Mesodermal cell (in vitro differentiated cells): ENCODE data around the gene AMMECR1L.

ENCODE experiments used
- H3K27ac ChIP-seq: 2 replicates; pipeline ENCODE4 v1.7.0; 2013; ENCODE audit warnings: mild to moderate bottlenecking, low read depth, low read length, moderate library complexity; ENCODE audit not compliant: severe bottlenecking
- H3K36me3 ChIP-seq: 2 replicates; pipeline ENCODE4 v1.7.1; 2013; ENCODE audit warnings: mild to moderate bottlenecking, low read length, moderate library complexity; ENCODE audit not compliant: control insufficient read depth, insufficient read depth
- H3K4me1 ChIP-seq: one replicate; pipeline ENCODE4 v1.7.1; 2013; ENCODE audit warnings: mild to moderate bottlenecking, low read length; ENCODE audit not compliant: insufficient read depth, control insufficient read depth, poor library complexity, severe bottlenecking
- H3K4me3 ChIP-seq: 2 replicates; pipeline ENCODE4 v1.7.0; 2013; ENCODE audit warnings: low read length, control low read depth, mild to moderate bottlenecking; ENCODE audit not compliant: insufficient read depth, poor library complexity, severe bottlenecking; ENCODE audit errors: extremely low read depth
- H3K9me3 ChIP-seq: 2 replicates; pipeline ENCODE4 v1.7.1; 2013; ENCODE audit warnings: mild to moderate bottlenecking, low read length, moderate library complexity; ENCODE audit not compliant: control insufficient read depth
- WGBS, 2 experiments: methylation state at CpG; one replicate each; pipeline ENCODE4 v1.1.5; 2013; ENCODE audit warnings: missing lambda C conversion rate in 2 of 2; ENCODE audit not compliant: insufficient coverage in 2 of 2; 5-methylcytosine and 5-hydroxymethylcytosine counted together

The AMMECR1L gene

DNA sequence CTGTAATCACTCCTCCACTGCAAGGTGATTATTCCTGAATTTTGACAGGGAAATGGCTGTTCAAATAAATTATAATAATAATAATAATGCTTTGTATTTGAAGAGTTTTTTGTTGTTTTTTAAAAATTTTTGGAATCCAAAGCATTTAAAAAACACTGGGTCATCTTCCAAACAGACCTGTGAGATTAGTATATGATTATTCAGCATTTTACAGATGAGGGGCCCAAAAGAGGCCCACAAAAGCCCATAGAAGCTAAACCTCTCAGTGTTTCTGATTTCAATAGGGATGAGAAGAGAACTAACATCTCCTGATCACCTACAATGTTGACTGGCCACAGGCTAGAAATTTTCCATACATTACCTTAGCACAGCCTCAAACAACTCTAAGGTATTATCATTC, 19.8 kb downstream of the AMMECR1L start:
- Histone ChIP-seq H3K27ac (no peak overlapping the region), H3K9me3 (no peaks in the 10 kb centered on the region), H3K4me1 (peaks cover 3% of the 10 kb centered on the region), H3K4me3 (no peak overlapping the region), H3K36me3 (peaks cover 85% of the 10 kb centered on the region)

DNA sequence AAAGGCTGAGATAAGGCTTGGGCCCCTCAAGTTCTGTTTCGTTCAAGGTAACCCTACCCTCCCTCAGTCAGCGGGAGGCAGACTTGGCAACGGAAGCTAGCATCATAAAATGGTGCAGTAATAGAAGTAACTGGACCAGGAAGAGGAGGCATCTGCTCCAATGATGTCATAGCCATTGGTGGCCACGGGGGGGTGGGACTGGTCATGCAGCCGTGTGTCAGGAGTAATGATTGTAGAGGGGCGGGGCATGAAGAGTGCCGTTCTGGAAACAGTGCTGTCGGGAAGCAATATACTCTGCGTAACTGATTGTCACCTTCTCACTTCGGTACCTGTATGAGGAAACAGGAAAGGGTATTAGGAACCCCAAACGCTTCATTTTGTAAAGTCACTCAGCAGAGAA, 20.9 kb downstream of the AMMECR1L start:
- H3K4me3 ChIP-seq = no peak overlapping the region
- no peak overlapping the region for H3K27ac ChIP-seq
- no peaks in the 10 kb centered on the region for H3K9me3 ChIP-seq
- WGBS, 2 experiments = 88 to 94% methylated on average over 10 of the region's 11 CpGs
- peaks cover 13% of the 10 kb centered on the region for H3K4me1 ChIP-seq
- H3K36me3 ChIP-seq = peaks cover 76% of the 10 kb centered on the region

DNA sequence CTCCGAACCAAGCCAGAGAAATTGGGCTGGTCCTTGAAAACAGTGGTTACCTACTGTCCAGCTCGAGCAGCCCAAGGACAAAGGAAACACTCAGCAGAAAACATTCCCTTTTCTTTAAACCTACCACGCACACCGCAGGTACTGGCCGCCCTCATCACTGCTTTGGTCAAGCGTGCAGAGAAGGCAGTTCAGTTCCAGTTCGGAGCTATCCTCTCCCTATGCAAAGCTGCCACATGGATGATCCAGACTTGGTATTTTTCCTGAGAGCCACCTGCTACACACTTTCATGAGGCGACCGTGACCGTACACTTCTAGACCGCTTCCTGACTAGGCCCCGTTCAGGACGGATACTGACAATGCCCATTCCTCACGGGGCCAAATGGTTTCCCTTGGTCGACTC, 23.5 kb downstream of the AMMECR1L start:
- Histone ChIP-seq H3K36me3 (peaks cover 49% of the 10 kb centered on the region), H3K4me1 (peaks cover 16% of the 10 kb centered on the region), H3K27ac (no peak overlapping the region), H3K4me3 (no peak overlapping the region), H3K9me3 (no peaks in the 10 kb centered on the region)
- WGBS, 2 experiments = 95 to 98% methylated on average over 11 to 15 of the region's 15 CpGs

DNA sequence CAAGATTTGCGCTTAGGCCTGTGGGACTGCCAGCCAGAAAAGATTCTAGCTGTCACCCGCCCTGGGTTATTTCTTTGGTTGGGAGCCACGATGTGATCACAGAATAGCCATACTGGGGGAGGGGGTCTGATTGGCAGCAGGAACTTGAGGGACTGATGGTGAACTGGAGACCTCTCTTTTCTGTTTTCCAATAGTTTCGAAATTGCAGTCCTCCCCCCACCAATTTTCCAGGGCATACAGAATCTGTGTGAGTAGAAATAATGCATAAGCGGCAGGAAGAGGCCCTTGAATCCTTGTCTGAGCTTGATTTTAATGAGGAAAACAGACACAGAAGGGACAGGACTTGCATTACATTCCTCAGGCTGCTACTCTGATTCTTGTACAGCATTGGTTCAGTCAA, 25.6 kb downstream of the AMMECR1L start:
- 59 to 88% methylated on average over 2 to 4 of the region's 5 CpGs for WGBS, 2 experiments
- no peak overlapping the region for H3K4me3 ChIP-seq
- H3K9me3 ChIP-seq = no peaks in the 10 kb centered on the region
- H3K4me1 ChIP-seq = peaks cover 22% of the 10 kb centered on the region
- peaks cover 37% of the 10 kb centered on the region for H3K36me3 ChIP-seq
- H3K27ac ChIP-seq = peak overlapping the region; percentile 43

DNA sequence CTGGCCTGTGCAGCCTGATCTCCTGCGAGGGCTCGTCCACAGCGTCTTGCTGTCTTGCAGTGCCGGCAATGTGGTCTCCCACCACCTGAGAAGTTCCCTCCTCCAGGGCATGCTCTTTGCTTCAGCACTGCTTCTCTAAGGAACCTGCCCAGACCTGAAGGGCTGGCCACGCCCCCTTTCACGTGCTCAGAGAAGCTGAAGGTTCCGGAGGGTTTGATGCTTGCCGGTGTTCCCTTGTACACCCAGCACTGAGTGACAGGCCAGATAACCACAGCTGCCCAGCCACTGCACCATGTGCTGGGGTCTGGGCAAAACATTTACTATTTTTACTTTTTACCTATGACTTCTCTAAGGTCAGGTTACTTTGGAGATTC, 26.1 kb downstream of the AMMECR1L start:
- no peaks in the 10 kb centered on the region for H3K9me3 ChIP-seq
- H3K4me3 ChIP-seq = no peak overlapping the region
- H3K4me1 ChIP-seq = peaks cover 22% of the 10 kb centered on the region
- 25 to 33% methylated on average over 5 to 8 of the region's 8 CpGs for WGBS, 2 experiments
- peaks cover 34% of the 10 kb centered on the region for H3K36me3 ChIP-seq
- H3K27ac ChIP-seq = peak overlapping the region; percentile 43

DNA sequence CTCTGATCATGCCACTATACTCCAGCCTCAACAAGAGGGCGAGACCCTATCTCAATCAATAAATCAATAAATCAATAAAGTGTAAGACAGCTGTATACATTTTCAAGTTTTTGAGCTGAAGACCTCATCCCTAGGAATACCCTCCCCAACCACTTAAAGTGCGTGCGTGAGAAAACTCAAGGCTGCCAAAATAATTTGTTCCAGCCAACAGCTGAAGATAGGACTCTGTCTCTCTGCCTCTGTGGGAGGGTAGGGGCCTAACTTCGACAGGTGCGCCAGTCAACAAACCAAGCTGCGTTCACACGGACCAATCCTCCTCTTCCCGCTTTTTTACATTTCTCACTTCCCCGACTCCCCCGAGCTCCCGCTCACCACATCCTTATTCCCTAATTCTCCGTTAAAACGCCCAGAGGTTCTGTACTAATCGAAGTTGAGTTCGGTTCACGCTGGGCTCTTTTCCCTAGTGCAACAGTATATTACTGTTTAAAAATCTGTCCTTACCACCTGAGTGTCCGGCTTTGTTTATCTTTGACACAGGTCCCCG, 28.4 kb downstream of the AMMECR1L start:
- 1 to 2% methylated on average over 17 of the region's 18 CpGs for WGBS, 2 experiments
- H3K9me3 ChIP-seq = no peaks in the 10 kb centered on the region
- peak overlapping the region; percentile 36 for H3K27ac ChIP-seq
- H3K4me1 ChIP-seq = peaks cover 22% of the 10 kb centered on the region
- peak overlapping the region; percentile 94 for H3K4me3 ChIP-seq
- peaks cover 22% of the 10 kb centered on the region for H3K36me3 ChIP-seq

DNA sequence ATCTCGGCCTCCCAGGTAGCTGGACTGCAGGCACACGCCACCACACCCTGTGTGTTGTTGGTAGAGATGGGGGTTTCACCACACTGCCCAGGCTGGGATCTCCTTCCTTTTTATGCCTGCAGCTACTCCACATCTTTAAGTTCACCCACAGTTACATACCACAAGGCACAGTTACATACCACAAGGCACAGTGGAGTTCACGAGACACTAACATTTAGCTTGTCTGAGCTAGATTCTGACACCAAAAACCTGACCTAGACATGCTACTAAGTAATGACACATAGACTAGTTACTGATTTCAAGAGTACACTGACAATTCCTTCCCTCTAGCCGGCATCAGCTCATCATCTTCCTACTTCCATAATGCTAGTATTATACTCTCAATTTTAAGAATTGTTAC, 32.1 kb downstream of the AMMECR1L start:
- 75 to 100% methylated on average over 1 of the region's 4 CpGs for WGBS, 2 experiments
- Histone ChIP-seq H3K9me3 (no peaks in the 10 kb centered on the region), H3K27ac (no peak overlapping the region), H3K36me3 (peaks cover 55% of the 10 kb centered on the region), H3K4me3 (no peak overlapping the region), H3K4me1 (peaks cover 6% of the 10 kb centered on the region)

DNA sequence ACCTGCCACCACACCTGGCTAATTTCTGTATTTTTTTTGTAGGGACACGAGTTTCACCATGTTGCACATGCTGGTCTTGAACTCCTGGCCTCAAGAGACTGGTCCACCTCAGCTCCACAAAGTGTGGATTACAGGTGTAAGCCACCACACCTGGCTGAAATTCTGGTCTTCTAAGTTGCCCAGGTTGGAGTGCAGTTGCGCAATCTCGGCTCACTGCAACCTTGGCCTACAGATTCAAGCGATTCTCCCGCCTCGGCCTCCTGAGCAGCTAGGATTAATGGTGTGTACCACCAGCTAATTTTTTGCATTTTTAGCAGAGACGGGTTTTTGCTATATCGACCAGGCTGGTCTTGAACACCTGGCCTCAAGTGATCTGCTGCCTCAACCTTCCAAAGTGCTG, 33.4 kb downstream of the AMMECR1L start:
- 91 to 97% methylated on average over 8 of the region's 8 CpGs for WGBS, 2 experiments
- Histone ChIP-seq H3K36me3 (peaks cover 68% of the 10 kb centered on the region), H3K4me1 (peaks cover 6% of the 10 kb centered on the region), H3K27ac (no peak overlapping the region), H3K4me3 (no peak overlapping the region), H3K9me3 (no peaks in the 10 kb centered on the region)

DNA sequence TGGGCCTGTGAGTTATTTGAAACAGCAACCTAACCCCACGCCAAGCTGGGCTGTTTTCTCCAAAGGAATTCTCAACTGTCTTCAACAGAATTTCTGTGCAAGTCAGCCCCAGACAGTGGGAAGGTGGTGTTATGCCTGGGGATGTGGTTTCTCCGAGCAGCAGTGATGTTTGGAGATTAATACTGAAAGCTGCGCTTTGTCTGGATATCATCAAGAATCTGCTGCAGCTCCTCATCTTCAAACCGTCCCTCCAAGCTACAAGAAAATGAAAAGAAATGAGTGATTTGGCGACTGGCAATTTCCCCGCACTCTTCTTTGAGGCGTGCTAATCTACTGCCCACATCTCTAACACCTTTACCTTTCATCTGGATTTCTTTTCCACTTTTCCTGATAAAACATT, 37.8 kb downstream of the AMMECR1L start:
- H3K4me1 ChIP-seq = no peaks in the 10 kb centered on the region
- H3K4me3 ChIP-seq = no peak overlapping the region
- H3K36me3 ChIP-seq = peaks cover 80% of the 10 kb centered on the region
- no peak overlapping the region for H3K27ac ChIP-seq
- WGBS, 2 experiments = 91 to 93% methylated on average over 3 to 5 of the region's 7 CpGs
- H3K9me3 ChIP-seq = no peaks in the 10 kb centered on the region

DNA sequence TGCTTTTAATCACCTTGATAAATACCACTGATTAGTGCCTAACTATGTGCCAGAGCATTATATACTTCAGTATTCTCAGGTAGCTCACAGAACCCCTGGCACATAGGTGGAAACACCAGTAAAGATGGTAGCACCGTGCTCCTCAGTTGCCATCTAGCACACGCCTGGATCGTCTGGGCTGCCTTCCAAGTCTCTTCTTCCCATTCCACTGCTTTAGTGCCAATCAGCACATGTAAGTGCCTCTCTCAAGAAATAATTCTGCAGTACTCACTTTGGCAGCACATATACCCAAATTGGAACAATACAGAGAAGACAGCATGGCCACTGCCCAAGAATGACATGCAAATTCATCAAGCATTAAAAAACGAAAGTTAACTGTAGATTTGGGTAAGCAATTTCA, 40.8 kb downstream of the AMMECR1L start:
- H3K27ac ChIP-seq = no peak overlapping the region
- no peaks in the 10 kb centered on the region for H3K9me3 ChIP-seq
- no peak overlapping the region for H3K4me3 ChIP-seq
- H3K36me3 ChIP-seq = peaks cover 51% of the 10 kb centered on the region
- 93 to 98% methylated on average over 3 of the region's 4 CpGs for WGBS, 2 experiments
- no peaks in the 10 kb centered on the region for H3K4me1 ChIP-seq

DNA sequence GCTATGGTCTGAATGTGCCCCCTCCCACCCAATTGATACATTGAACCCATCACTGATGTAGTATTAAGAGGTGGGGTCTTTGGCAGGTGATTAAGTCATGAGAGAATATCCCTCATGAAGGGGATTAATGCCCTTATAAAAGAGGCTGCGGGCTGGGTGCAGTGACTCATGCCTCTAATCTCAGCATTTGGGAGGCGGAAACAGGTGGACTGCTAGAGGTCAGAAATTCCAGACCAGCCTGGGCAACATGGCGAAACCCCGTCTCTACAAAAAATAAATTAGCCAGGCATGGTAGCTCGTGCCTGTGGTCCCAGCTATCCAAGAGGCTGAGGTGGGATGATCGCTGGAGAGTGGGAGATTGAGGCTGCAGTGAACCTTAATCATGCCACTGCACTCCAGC, 42.1 kb downstream of the AMMECR1L start:
- H3K4me3 ChIP-seq = no peak overlapping the region
- WGBS, 2 experiments = 97% methylated on average over 6 of the region's 6 CpGs
- H3K27ac ChIP-seq = no peak overlapping the region
- H3K4me1 ChIP-seq = no peaks in the 10 kb centered on the region
- no peaks in the 10 kb centered on the region for H3K9me3 ChIP-seq
- H3K36me3 ChIP-seq = peaks cover 38% of the 10 kb centered on the region
